Measurements from ENCODE around the gene DAZAP1. TPM values are rescaled to one million over a fixed set of nuclear protein-coding genes. Genes with fewer than 3 reads are reported as not detected.

Gene DAZAP1
- total RNA-seq, 1 donor: 43.8 TPM

- no peak overlapping the region for H3K4me3 ChIP-seq (ENCODE audit: low read depth, low read length)
- TF ChIP-seq CTCF (IDR thresholded peaks at IDR 0.05; ENCODE audit: insufficient read depth, low read length): no peak
- DNase-seq (ENCODE audit: low read depth): no peak
These were observed 48.9 kb downstream of the DAZAP1 start for GRCh38 chr19:1456121-1456900.

- no peak for DNase-seq (ENCODE audit: low read depth)
- no peak overlapping the region for H3K4me3 ChIP-seq (ENCODE audit: low read depth, low read length)
- no peak for TF ChIP-seq CTCF (IDR thresholded peaks at IDR 0.05; ENCODE audit: insufficient read depth, low read length)
These were observed 49.8 kb downstream of the DAZAP1 start for GRCh38 chr19:1457031-1457739.

DNA sequence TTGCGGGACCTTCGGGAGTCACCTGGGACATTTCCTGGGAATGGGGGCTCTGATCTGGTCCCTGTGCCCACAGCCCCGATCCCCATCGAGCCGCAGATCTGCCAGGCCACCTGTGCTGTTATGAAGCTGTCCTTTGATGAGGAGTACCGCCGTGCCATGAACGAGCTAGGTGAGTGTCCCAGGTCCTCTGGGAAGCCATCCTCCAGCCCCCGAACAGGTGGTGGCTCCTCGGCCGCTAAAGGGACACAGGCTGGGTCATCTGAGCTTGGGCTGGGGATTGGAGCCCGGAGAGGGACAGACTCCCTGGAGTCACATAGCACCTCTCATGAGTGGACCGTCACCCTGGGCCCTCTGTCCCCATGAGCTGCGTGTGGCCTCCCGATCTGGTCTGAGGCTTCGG, 50.5 kb downstream of the DAZAP1 start:
- TF ChIP-seq CTCF (IDR thresholded peaks at IDR 0.05; ENCODE audit: insufficient read depth, low read length): no peak

GRCh38 chr19:1459479-1459878, 52.1 kb downstream of the DAZAP1 start:
- DNase-seq (ENCODE audit: low read depth): no peak
- no peak overlapping the region for H3K4me3 ChIP-seq (ENCODE audit: low read depth, low read length)
- no peak for TF ChIP-seq CTCF (IDR thresholded peaks at IDR 0.05; ENCODE audit: insufficient read depth, low read length)

More for the DNA sequence above, 50.5 kb downstream of the DAZAP1 start:
- no peak overlapping the region for H3K4me3 ChIP-seq (ENCODE audit: low read depth, low read length)
- DNase-seq (ENCODE audit: low read depth): no peak

- no peak for TF ChIP-seq CTCF (IDR thresholded peaks at IDR 0.05; ENCODE audit: insufficient read depth, low read length)
- no peak overlapping the region for H3K4me3 ChIP-seq (ENCODE audit: low read depth, low read length)
- DNase-seq (ENCODE audit: low read depth): no peak
These were observed 52.9 kb downstream of the DAZAP1 start for GRCh38 chr19:1460033-1460995.

DNA sequence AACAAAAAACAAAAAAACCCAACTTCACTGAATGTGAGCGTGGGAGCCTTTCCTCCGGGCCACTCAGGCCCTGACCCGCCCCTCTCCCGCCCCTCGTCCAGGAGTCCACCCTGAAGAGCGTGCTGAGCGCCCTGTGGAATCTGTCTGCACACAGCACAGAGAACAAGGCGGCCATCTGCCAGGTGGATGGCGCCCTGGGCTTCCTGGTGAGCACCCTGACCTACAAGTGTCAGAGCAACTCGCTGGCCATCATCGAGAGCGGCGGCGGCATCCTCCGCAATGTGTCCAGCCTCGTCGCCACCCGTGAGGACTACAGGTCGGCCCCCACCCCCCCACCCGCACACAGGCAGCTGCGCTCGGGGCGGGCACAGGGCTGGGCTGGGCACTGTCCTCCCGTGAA, 54.5 kb downstream of the DAZAP1 start:
- DNase-seq (ENCODE audit: low read depth): no peak
- no peak for TF ChIP-seq CTCF (IDR thresholded peaks at IDR 0.05; ENCODE audit: insufficient read depth, low read length)
- H3K4me3 ChIP-seq (ENCODE audit: low read depth, low read length): no peak overlapping the region

Data from fibroblast of the aortic adventitia (primary cell).